ENCODE data around the gene PTPRJ.

The PTPRJ gene

GRCh38 chr11:47998733-47999359 lies 18.5 kb downstream of the PTPRJ start:
- Mint-ChIP-seq H3K36me3 (ENCODE audit: low read depth) (peaks cover 3% of the 10 kb centered on the region), H3K4me3 (no peak overlapping the region), H3K4me1 (peaks cover 76% of the 10 kb centered on the region), H3K27ac (peak overlapping the region; percentile 62), H3K27me3 (no peaks in the 10 kb centered on the region), H3K9me3 (no peaks in the 10 kb centered on the region)
- DNase-seq, result no peak
- ATAC-seq, result no peak

- ATAC-seq (no peak), DNase-seq (no peak)
- Mint-ChIP-seq H3K9me3 (no peaks in the 10 kb centered on the region), H3K36me3 (ENCODE audit: low read depth) (peaks cover 3% of the 10 kb centered on the region), H3K27ac (peak overlapping the region; percentile 96), H3K4me3 (no peak overlapping the region), H3K4me1 (peaks cover 89% of the 10 kb centered on the region), H3K27me3 (no peaks in the 10 kb centered on the region)
Observed at GRCh38 chr11:48000432-48000831, 20.1 kb downstream of the PTPRJ start.

GRCh38 chr11:48001438-48002021 lies 21.2 kb downstream of the PTPRJ start:
- H3K9me3 Mint-ChIP-seq, result no peaks in the 10 kb centered on the region
- H3K36me3 Mint-ChIP-seq (ENCODE audit: low read depth), result peaks cover 3% of the 10 kb centered on the region
- H3K27me3 Mint-ChIP-seq, result no peaks in the 10 kb centered on the region
- H3K27ac Mint-ChIP-seq, result peak overlapping the region; percentile 96
- ATAC-seq, result peak; percentile 92
- peaks cover 96% of the 10 kb centered on the region for H3K4me1 Mint-ChIP-seq
- DNase-seq, result peak; percentile 73
- H3K4me3 Mint-ChIP-seq, result peak overlapping the region; percentile 69

GRCh38 chr11:48002561-48002960 lies 22.2 kb downstream of the PTPRJ start:
- Mint-ChIP-seq H3K27ac (peak overlapping the region; percentile 96), H3K4me3 (peak overlapping the region; percentile 69), H3K36me3 (ENCODE audit: low read depth) (peaks cover 2% of the 10 kb centered on the region), H3K27me3 (no peaks in the 10 kb centered on the region), H3K4me1 (peaks cover 97% of the 10 kb centered on the region), H3K9me3 (no peaks in the 10 kb centered on the region)
- ATAC-seq (no peak), DNase-seq (no peak)

GRCh38 chr11:48003926-48004325 lies 23.6 kb downstream of the PTPRJ start:
- H3K4me1 Mint-ChIP-seq, result peaks cover 97% of the 10 kb centered on the region
- H3K36me3 Mint-ChIP-seq (ENCODE audit: low read depth), result peaks cover 5% of the 10 kb centered on the region
- ATAC-seq (no peak), DNase-seq (no peak)
- peak overlapping the region; percentile 80 for H3K27ac Mint-ChIP-seq
- no peaks in the 10 kb centered on the region for H3K9me3 Mint-ChIP-seq
- H3K4me3 Mint-ChIP-seq, result no peak overlapping the region
- H3K27me3 Mint-ChIP-seq, result no peaks in the 10 kb centered on the region

GRCh38 chr11:48004456-48004855 lies 24.1 kb downstream of the PTPRJ start:
- ATAC-seq, result no peak
- Mint-ChIP-seq H3K4me1 (peaks cover 97% of the 10 kb centered on the region), H3K27ac (peak overlapping the region; percentile 80), H3K27me3 (no peaks in the 10 kb centered on the region), H3K9me3 (no peaks in the 10 kb centered on the region), H3K36me3 (ENCODE audit: low read depth) (peaks cover 5% of the 10 kb centered on the region), H3K4me3 (peak overlapping the region; percentile 22)
- no peak for DNase-seq

GRCh38 chr11:48005136-48005535 lies 24.8 kb downstream of the PTPRJ start:
- no peaks in the 10 kb centered on the region for H3K9me3 Mint-ChIP-seq
- peaks cover 5% of the 10 kb centered on the region for H3K36me3 Mint-ChIP-seq (ENCODE audit: low read depth)
- peak overlapping the region; percentile 44 for H3K4me3 Mint-ChIP-seq
- no peaks in the 10 kb centered on the region for H3K27me3 Mint-ChIP-seq
- H3K4me1 Mint-ChIP-seq, result peaks cover 96% of the 10 kb centered on the region
- no peak for DNase-seq
- peak overlapping the region; percentile 93 for H3K27ac Mint-ChIP-seq
- ATAC-seq, result no peak

GRCh38 chr11:48005831-48006270 lies 25.5 kb downstream of the PTPRJ start:
- peak; percentile 1 for ATAC-seq
- Mint-ChIP-seq H3K4me1 (peaks cover 90% of the 10 kb centered on the region), H3K36me3 (ENCODE audit: low read depth) (peaks cover 6% of the 10 kb centered on the region), H3K9me3 (no peaks in the 10 kb centered on the region), H3K4me3 (peak overlapping the region; percentile 44), H3K27ac (peak overlapping the region; percentile 93), H3K27me3 (no peaks in the 10 kb centered on the region)
- DNase-seq, result no peak

- Mint-ChIP-seq H3K4me1 (peaks cover 90% of the 10 kb centered on the region), H3K27ac (peak overlapping the region; percentile 93), H3K36me3 (ENCODE audit: low read depth) (peaks cover 6% of the 10 kb centered on the region), H3K9me3 (no peaks in the 10 kb centered on the region), H3K4me3 (peak overlapping the region; percentile 44), H3K27me3 (no peaks in the 10 kb centered on the region)
- ATAC-seq (peak; percentile 53), DNase-seq (peak; percentile 50)
Observed at GRCh38 chr11:48006301-48006992, 26.1 kb downstream of the PTPRJ start.

GRCh38 chr11:48007677-48008076 lies 27.3 kb downstream of the PTPRJ start:
- no peak for DNase-seq
- no peaks in the 10 kb centered on the region for H3K27me3 Mint-ChIP-seq
- H3K9me3 Mint-ChIP-seq, result no peaks in the 10 kb centered on the region
- peaks cover 90% of the 10 kb centered on the region for H3K4me1 Mint-ChIP-seq
- peak overlapping the region; percentile 44 for H3K4me3 Mint-ChIP-seq
- peak overlapping the region; percentile 93 for H3K27ac Mint-ChIP-seq
- no peak for ATAC-seq
- peaks cover 6% of the 10 kb centered on the region for H3K36me3 Mint-ChIP-seq (ENCODE audit: low read depth)

- H3K27me3 Mint-ChIP-seq, result no peaks in the 10 kb centered on the region
- peaks cover 6% of the 10 kb centered on the region for H3K36me3 Mint-ChIP-seq (ENCODE audit: low read depth)
- peak; percentile 63 for DNase-seq
- no peaks in the 10 kb centered on the region for H3K9me3 Mint-ChIP-seq
- peak; percentile 46 for ATAC-seq
- peaks cover 92% of the 10 kb centered on the region for H3K4me1 Mint-ChIP-seq
- H3K4me3 Mint-ChIP-seq, result peak overlapping the region; percentile 46
- peak overlapping the region; percentile 93 for H3K27ac Mint-ChIP-seq
Observed at GRCh38 chr11:48008951-48009270, 28.6 kb downstream of the PTPRJ start.

GRCh38 chr11:48011102-48011797 lies 30.9 kb downstream of the PTPRJ start:
- Mint-ChIP-seq H3K27me3 (no peaks in the 10 kb centered on the region), H3K27ac (peak overlapping the region; percentile 93)
- ATAC-seq, result no peak

GRCh38 chr11:48011798-48012391 lies 31.5 kb downstream of the PTPRJ start:
- DNase-seq (peak; percentile 59), ATAC-seq (peak; percentile 66)
- Mint-ChIP-seq H3K27me3 (no peaks in the 10 kb centered on the region), H3K4me1 (peaks cover 89% of the 10 kb centered on the region), H3K36me3 (ENCODE audit: low read depth) (peaks cover 8% of the 10 kb centered on the region), H3K9me3 (no peaks in the 10 kb centered on the region), H3K4me3 (peak overlapping the region; percentile 47), H3K27ac (peak overlapping the region; percentile 93)

More at GRCh38 chr11:48011102-48011797, 30.9 kb downstream of the PTPRJ start:
- DNase-seq, result no peak
- H3K4me1 Mint-ChIP-seq, result peaks cover 89% of the 10 kb centered on the region
- no peaks in the 10 kb centered on the region for H3K9me3 Mint-ChIP-seq
- H3K4me3 Mint-ChIP-seq, result peak overlapping the region; percentile 47
- H3K36me3 Mint-ChIP-seq (ENCODE audit: low read depth), result peaks cover 8% of the 10 kb centered on the region

GRCh38 chr11:48013269-48013901 lies 33.0 kb downstream of the PTPRJ start:
- no peaks in the 10 kb centered on the region for H3K27me3 Mint-ChIP-seq
- DNase-seq (peak; percentile 71), ATAC-seq (peak; percentile 53)
- peaks cover 8% of the 10 kb centered on the region for H3K36me3 Mint-ChIP-seq (ENCODE audit: low read depth)
- no peaks in the 10 kb centered on the region for H3K9me3 Mint-ChIP-seq
- H3K4me3 Mint-ChIP-seq, result peak overlapping the region; percentile 47
- peaks cover 91% of the 10 kb centered on the region for H3K4me1 Mint-ChIP-seq
- H3K27ac Mint-ChIP-seq, result peak overlapping the region; percentile 93

Data from activated naive CD8-positive, alpha-beta T cell treated with anti-CD3 and anti-CD28 coated beads, Interleukin-2, amount 50 U/mL, for 24 hours (primary cell).